K562 (cell line): ENCODE measurements around the gene HEY2. TPM values are rescaled to one million over a fixed set of nuclear protein-coding genes. Genes with fewer than 3 reads are reported as not detected.

Experiments used
- ATAC-seq: fragments of 200-7000 bp; cut with Tn5 transposase; 3 replicates; pipeline ENCODE4 v1.9.1; 2020; ENCODE audit warnings: moderate library complexity
- Bru-seq: library from RNA; stranded (reverse); fragments of 400-500 nt; gene quantifications from one replicate; lab custom pipeline; 2021; lab: Mats Ljungman, UMichigan
- BruChase-seq, 2 experiments: library from RNA; stranded (reverse); fragments of 400-500 nt; gene quantifications; one replicate each; lab custom pipeline; 2021; lab: Mats Ljungman, UMichigan
- BruUV-seq: library from RNA; stranded (reverse); fragments of 400-500 nt; replicated peaks from 2 replicates; lab custom pipeline; 2021; lab: Mats Ljungman, UMichigan
- CTCF ChIA-PET: fragments of 300-600 bp; formaldehyde crosslinking; extraction: SDS; loops from one replicate; lab custom pipeline; 2021; ENCODE audit warnings: low intra/inter-chr PET ratio; lab: Yijun Ruan, JAX
- POLR2A ChIA-PET: fragments of 300-600, 350-650 bp; sonication (Branson Sonifier 250); formaldehyde crosslinking; extraction: SDS; loops from one replicate; lab custom pipeline; 2021; ENCODE audit warnings: antibody characterized with exemption, inconsistent platforms; lab: Yijun Ruan, JAX
- DNase-seq, 4 experiments: peaks; one replicate each; pipeline versions ENCODE4 v3.0.0 to v3.0.0-alpha.2; 2011 to 2018; ENCODE audit warnings: low spot score in 3 of 4, mixed read lengths in 3 of 4; ENCODE audit errors: extremely low read depth in 1 of 4
- FAIRE-seq: peaks from 2 replicates; lab custom pipeline; 2011; peaks lifted over from hg19 to GRCh38; lab: Jason Lieb, UNC
- H2AFZ ChIP-seq: 2 replicates; pipeline ENCODE4 v1.6.0; 2011; ENCODE audit warnings: low read depth, low read length, control low read depth, inconsistent platforms
- H3K27ac ChIP-seq: fragments of 200-600 bp; 3 replicates; pipeline ENCODE4 v1.8.0; 2011; ENCODE audit warnings: low read depth, mild to moderate bottlenecking, control low read depth, inconsistent platforms, low read length, moderate library complexity, mixed read lengths; ENCODE audit errors: extremely low read depth
- H3K27me3 ChIP-seq, 2 experiments: fragments of 300-600 bp in 1 of 2; 2 replicates in 1 of 2; 3 replicates in 1 of 2; pipeline versions ENCODE4 v1.6.0 to v1.8.0; 2011; ENCODE audit warnings: inconsistent platforms in 2 of 2, low read length in 2 of 2, mild to moderate bottlenecking in 1 of 2, mixed read lengths in 1 of 2, moderate library complexity in 1 of 2; ENCODE audit not compliant: control insufficient read depth in 2 of 2, insufficient read depth in 2 of 2
- H3K36me3 ChIP-seq: fragments of 300-600 bp; 3 replicates; pipeline ENCODE4 v1.8.0; 2011; ENCODE audit warnings: mild to moderate bottlenecking, low read length, inconsistent platforms; ENCODE audit not compliant: control insufficient read depth, insufficient read depth
- H3K4me1 ChIP-seq, 2 experiments: fragments of 200-600 bp in 1 of 2; replicated peaks in 1 of 2; 2 replicates in 1 of 2; 3 replicates in 1 of 2; pipeline versions ENCODE4 v1.5.1 to v1.8.0; 2011; ENCODE audit warnings: inconsistent platforms in 2 of 2, low read length in 2 of 2, mild to moderate bottlenecking in 1 of 2, mixed read lengths in 1 of 2, moderate library complexity in 1 of 2; ENCODE audit not compliant: control insufficient read depth in 2 of 2, insufficient read depth in 2 of 2
- H3K4me2 ChIP-seq: 2 replicates; pipeline ENCODE4 v1.6.1; 2011; ENCODE audit warnings: low read length, control low read depth, inconsistent platforms, mixed read lengths; ENCODE audit not compliant: insufficient read depth
- H3K4me3 ChIP-seq: fragments of 200-600 bp; sonication (generic), shearing (Covaris generic); 2 replicates; pipeline ENCODE4 v1.5.1; 2016; ENCODE audit warnings: control low read depth, inconsistent platforms
- H3K79me2 ChIP-seq: fragments of 200-600 bp; 3 replicates; pipeline ENCODE4 v1.8.0; 2011; ENCODE audit warnings: low read length, inconsistent platforms; ENCODE audit not compliant: control insufficient read depth, insufficient read depth
- H3K9ac ChIP-seq, 2 experiments: 2 replicates each; pipeline versions ENCODE4 v1.6.0 to v1.6.1; 2011; ENCODE audit warnings: low read depth in 2 of 2, low read length in 2 of 2, control low read depth in 1 of 2, inconsistent platforms in 1 of 2, mild to moderate bottlenecking in 1 of 2, mixed read lengths in 1 of 2; ENCODE audit not compliant: insufficient read depth in 1 of 2
- H3K9me1 ChIP-seq: one replicate; pipeline ENCODE4 v1.6.0; 2011; ENCODE audit warnings: inconsistent platforms, mild to moderate bottlenecking, low read length, moderate library complexity; ENCODE audit not compliant: control insufficient read depth, insufficient read depth
- H3K9me3 ChIP-seq: replicated peaks from 2 replicates; pipeline ENCODE4 v1.5.1; 2011; ENCODE audit warnings: low read depth, low read length, inconsistent platforms; ENCODE audit not compliant: control insufficient read depth, insufficient read depth
- H4K20me1 ChIP-seq: replicated peaks from 2 replicates; pipeline ENCODE4 v1.6.1; 2011; ENCODE audit warnings: low read length, inconsistent platforms, mixed read lengths; ENCODE audit not compliant: control insufficient read depth, insufficient read depth
- CHD4 ChIP-seq: fragments of 200-600 bp; sonication (generic); IDR thresholded peaks from 3 replicates; pipeline ENCODE4 v1.6.1; 2012; ENCODE audit warnings: low read depth, mild to moderate bottlenecking, mixed read lengths, low read length, inconsistent platforms; ENCODE audit not compliant: insufficient read depth, insufficient replicate concordance, poor library complexity, severe bottlenecking
- DNMT1 ChIP-seq: fragments of 450-650 bp; IDR thresholded peaks from 2 replicates; pipeline ENCODE4 v1.6.1; 2016; ENCODE audit warnings: antibody characterized with exemption, mild to moderate bottlenecking
- ESRRA ChIP-seq: fragments of 450-650 bp; IDR thresholded peaks from 2 replicates; pipeline ENCODE4 v1.6.1; 2014; ENCODE audit warnings: low read depth, mild to moderate bottlenecking, moderate library complexity, borderline replicate concordance
- IFI16 ChIP-seq: fragments of 250-450 bp; sonication (Bioruptor Pico); IDR thresholded peaks from 2 replicates; pipeline ENCODE4 v2.1.2; 2022; ENCODE audit warnings: mild to moderate bottlenecking, inconsistent platforms
- ILK ChIP-seq: fragments of 450-650 bp; IDR thresholded peaks from 2 replicates; pipeline ENCODE4 v1.6.1; 2016; ENCODE audit warnings: missing genetic modification characterization, low read depth, mild to moderate bottlenecking, missing compliant biosample characterization, moderate library complexity, borderline replicate concordance
- MBD2 ChIP-seq: sonication (generic); IDR thresholded peaks from 2 replicates; pipeline ENCODE4 v1.6.1; 2016; ENCODE audit warnings: low read depth, borderline replicate concordance
- NFXL1 ChIP-seq: fragments of 450-650 bp; formaldehyde crosslinking; IDR thresholded peaks from 2 replicates; pipeline ENCODE4 v1.4.0; 2021; ENCODE audit warnings: mild to moderate bottlenecking
- POLR2AphosphoS2 ChIP-seq: IDR thresholded peaks from 2 replicates; pipeline ENCODE4 v1.6.1; 2012; ENCODE audit warnings: low read length, improper control_type of control experiment
- SMAD4 ChIP-seq: fragments of 250-450 bp; sonication (Bioruptor Pico); conservative IDR thresholded peaks from 2 replicates; pipeline ENCODE4 v1.8.0; 2021; ENCODE audit warnings: inconsistent platforms, mild to moderate bottlenecking, moderate library complexity
- TFAM ChIP-seq: fragments of 250-450 bp; sonication (Bioruptor Pico); conservative IDR thresholded peaks from 2 replicates; pipeline ENCODE4 v1.5.0; 2021; ENCODE audit warnings: mild to moderate bottlenecking, moderate library complexity
- WGBS: fragments of 100-300 bp; shearing (Covaris generic); methylation state at CpG from one replicate; pipeline ENCODE4 v1.1.6; 2016; ENCODE audit warnings: low coverage, mixed read lengths; ENCODE audit not compliant: insufficient coverage; ENCODE audit errors: missing lambda C conversion rate; 5-methylcytosine and 5-hydroxymethylcytosine counted together
- in situ Hi-C: fragments of 300-500 bp; cut with MboI; formaldehyde crosslinking; loops from 4 replicates; pipeline ENCODE4 v1.15.0; 2018; ENCODE audit warnings: inconsistent platforms, mixed read lengths
- intact Hi-C: fragments of 100-400 bp; cut with micrococcal nuclease; formaldehyde crosslinking; loops from 2 replicates; pipeline ENCODE4 v1.14.2; 2022
- long read RNA-seq, 3 experiments: library from polyadenylated mRNA in 2 of 3; library from RNA in 1 of 3; unstranded in 2 of 3; stranded (forward) in 1 of 3; transcript quantifications; one replicate each; pipeline ENCODE4 v2.0.0, GENCODE V29; 2019 to 2022
- polyA minus RNA-seq, 3 experiments: library from RNA; depleted of rRNA, polyadenylated mRNA; stranded (reverse); fragments of >200 nt; gene quantifications; 2 replicates each; pipeline ENCODE4 v1.2.3, GENCODE V29; 2011
- polyA plus RNA-seq, 8 experiments: library from polyadenylated mRNA; depleted of rRNA in 4 of 8; stranded (reverse) in 5 of 8; unstranded in 3 of 8; fragments of >200 nt; fragmentation: Nextera tagmentation in 2 of 8; fragmentation: Illumina TruSeq in 1 of 8; extraction: Ambion mirVana in 2 of 8; extraction: Trizol in 1 of 8; gene quantifications; 2 replicates each; pipeline versions ENCODE4 v1.2.1 to v1.2.3, GENCODE V29; 2011 to 2014; ENCODE audit warnings: inconsistent platforms in 1 of 8, missing spikeins in 1 of 8
- total RNA-seq, 7 experiments: library from RNA; depleted of rRNA in 6 of 7; stranded (reverse); fragments of >200 nt in 6 of 7; fragmentation: Illumina TruSeq in 2 of 7; extraction: Trizol in 2 of 7; gene quantifications; 2 replicates each; pipeline versions ENCODE4 v1.2.1 to v1.2.3, GENCODE V29; 2011 to 2021; ENCODE audit warnings: low replicate concordance in 1 of 7
- TF ChIP-seq, protein P1 (sequence below): fragments of 450-650 bp; IDR thresholded peaks from 2 replicates; pipeline ENCODE4 v1.6.1; 2018; ENCODE audit not compliant: partially characterized antibody
- TF ChIP-seq, protein P2 (sequence below): sonication (generic); formaldehyde crosslinking; IDR thresholded peaks from 2 replicates; pipeline ENCODE4 v1.8.0; 2022; ENCODE audit warnings: mild to moderate bottlenecking, low read depth, missing genetic modification reagents

HEY2 gene
- total RNA-seq (2011; cell fraction: chromatin; rRNA removed; ENCODE audit: low replicate concordance), result not detected in 2 replicates
- total RNA-seq (2011; cell fraction: nucleolus; rRNA removed), result not detected in 2 replicates
- not detected in 2 replicates for total RNA-seq (2011; cell fraction: nucleoplasm; rRNA removed)
- total RNA-seq (2014; rRNA removed) (not detected in 2 replicates), total RNA-seq (2014; rRNA removed; fragmentation: Illumina TruSeq; extraction: Trizol) (not detected in 2 replicates), total RNA-seq (2015; rRNA removed; fragmentation: Illumina TruSeq; extraction: Trizol) (not detected in 2 replicates), total RNA-seq (2021) (0.07 TPM in 1 of 2 replicates, not detected in the other), polyA plus RNA-seq (2011; rRNA removed) (0.03 and 0.07 TPM in 2 replicates), polyA plus RNA-seq (2014; fragmentation: Illumina TruSeq; extraction: Trizol) (0.04 and 0.12 TPM in 2 replicates), polyA plus RNA-seq (2014; fragmentation: Nextera tagmentation; extraction: Ambion mirVana) (under 1 TPM in 1 of 2 experiments, not detected in 1; 0.03 TPM), polyA plus RNA-seq (2014; rRNA removed) (0.07 TPM in 1 of 2 replicates, not detected in the other), polyA minus RNA-seq (2011; rRNA and poly(A)+ RNA removed) (not detected in 2 replicates), Bru-seq, nascent RNA (percentile 27 among the genes with signal in this experiment), BruChase-seq, experiment 1, labeled RNA remaining after a 2-hour chase (percentile 14 among the genes with signal in this experiment), BruChase-seq, experiment 2, labeled RNA remaining after a 6-hour chase (percentile 22 among the genes with signal in this experiment)
- 0.03 and 0.36 TPM in 2 replicates for polyA plus RNA-seq (2011; cell fraction: cytosol; rRNA removed)
- 0.04 and 0.31 TPM in 2 replicates for polyA plus RNA-seq (2011; cell fraction: nucleus; rRNA removed)
- 0.05 TPM in 1 of 2 replicates, not detected in the other for polyA plus RNA-seq (2012)
- 0.29 TPM in 1 of 2 replicates, not detected in the other for polyA minus RNA-seq (2011; cell fraction: cytosol; rRNA and poly(A)+ RNA removed)
- polyA minus RNA-seq (2011; cell fraction: nucleus; rRNA and poly(A)+ RNA removed), result not detected in 2 replicates
- long read RNA-seq, experiment 1, partial matches to known transcripts, result 1 of 2 reads
- long read RNA-seq, experiment 1, other reads (novel, unspliced or antisense), result 1 of 2 reads
- long read RNA-seq, experiment 2, result 0 reads
- long read RNA-seq, experiment 3, partial matches to known transcripts, result 0 of 1 reads
- long read RNA-seq, experiment 3, other reads (novel, unspliced or antisense), result 0 of 1 reads

DNA sequence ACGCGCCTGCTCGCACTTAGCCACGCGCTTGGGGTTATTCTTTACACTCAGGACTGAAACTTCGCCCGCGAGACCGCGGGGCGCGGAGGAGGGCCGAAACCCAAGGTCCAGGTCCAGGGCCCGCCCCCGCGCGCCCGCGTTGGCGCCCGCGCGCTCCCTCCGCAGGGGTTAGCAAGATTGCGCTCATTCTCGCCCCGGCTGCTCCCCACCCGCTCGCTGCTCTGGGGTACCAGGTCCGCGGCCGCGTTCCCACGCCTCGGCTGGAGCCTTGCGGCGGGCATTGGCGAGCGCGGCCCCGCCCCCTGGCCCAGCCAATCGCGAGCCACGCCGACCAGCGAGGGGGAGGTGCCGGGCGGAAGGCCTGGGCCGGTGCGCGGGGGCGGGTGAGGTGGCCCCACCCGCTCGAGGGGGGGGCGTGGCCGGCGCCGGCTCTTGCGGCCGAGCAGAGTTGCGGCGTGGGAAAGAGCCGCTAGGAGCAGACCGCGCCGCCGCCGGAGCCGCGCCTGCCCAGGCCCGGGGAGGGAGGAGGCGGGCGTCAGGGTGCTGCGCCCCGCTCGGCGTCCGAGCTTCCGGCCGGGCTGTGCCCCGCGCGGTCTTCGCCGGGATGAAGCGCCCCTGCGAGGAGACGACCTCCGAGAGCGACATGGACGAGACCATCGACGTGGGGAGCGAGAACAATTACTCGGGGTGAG, at the start of gene HEY2:
Gene HEY2 (plus strand): TSS at position 460 of the 692 bp plus-strand sequence. CDS start 145 bp downstream, at position 605.
- Histone ChIP-seq H2AFZ (peak within 1 kb of the TSS; percentile 91), H4K20me1 (no peaks in the 10 kb centered on the region), H3K9me3 (no peaks in the 10 kb centered on the region), H3K36me3 (no peaks in the 10 kb centered on the region), H3K4me1 (peaks cover 12 to 28% of the 10 kb centered on the region in 2 experiments; a peak in 4 of 5 replicates), H3K9me1 (no peaks in the 10 kb centered on the region), H3K4me3 (peak within 1 kb of the TSS; percentile 67), H3K9ac (peak within 1 kb of the TSS; percentile 37 to 88; a peak in 3 of 4 replicates), H3K27ac (no peak within 1 kb of the TSS), H3K4me2 (peak within 1 kb of the TSS; percentile 76), H3K79me2 (no peaks in the 10 kb centered on the region), H3K27me3 (peaks cover 41 to 55% of the 10 kb centered on the region in 2 experiments)
- DNase-seq (peak; percentile 94 to 99 (median 99)), FAIRE-seq (no peak), ATAC-seq (peak; percentile 95)
- BruUV-seq, result no TSS peak
- intact Hi-C loops, result no loop called here
- under 1% methylated on average over 55 of the region's 95 CpGs for WGBS
- CTCF ChIA-PET, result no interaction called here
- POLR2A ChIA-PET, result no interaction called here
- in situ Hi-C loops, result no loop called here
- TF ChIP-seq, protein P1, sequence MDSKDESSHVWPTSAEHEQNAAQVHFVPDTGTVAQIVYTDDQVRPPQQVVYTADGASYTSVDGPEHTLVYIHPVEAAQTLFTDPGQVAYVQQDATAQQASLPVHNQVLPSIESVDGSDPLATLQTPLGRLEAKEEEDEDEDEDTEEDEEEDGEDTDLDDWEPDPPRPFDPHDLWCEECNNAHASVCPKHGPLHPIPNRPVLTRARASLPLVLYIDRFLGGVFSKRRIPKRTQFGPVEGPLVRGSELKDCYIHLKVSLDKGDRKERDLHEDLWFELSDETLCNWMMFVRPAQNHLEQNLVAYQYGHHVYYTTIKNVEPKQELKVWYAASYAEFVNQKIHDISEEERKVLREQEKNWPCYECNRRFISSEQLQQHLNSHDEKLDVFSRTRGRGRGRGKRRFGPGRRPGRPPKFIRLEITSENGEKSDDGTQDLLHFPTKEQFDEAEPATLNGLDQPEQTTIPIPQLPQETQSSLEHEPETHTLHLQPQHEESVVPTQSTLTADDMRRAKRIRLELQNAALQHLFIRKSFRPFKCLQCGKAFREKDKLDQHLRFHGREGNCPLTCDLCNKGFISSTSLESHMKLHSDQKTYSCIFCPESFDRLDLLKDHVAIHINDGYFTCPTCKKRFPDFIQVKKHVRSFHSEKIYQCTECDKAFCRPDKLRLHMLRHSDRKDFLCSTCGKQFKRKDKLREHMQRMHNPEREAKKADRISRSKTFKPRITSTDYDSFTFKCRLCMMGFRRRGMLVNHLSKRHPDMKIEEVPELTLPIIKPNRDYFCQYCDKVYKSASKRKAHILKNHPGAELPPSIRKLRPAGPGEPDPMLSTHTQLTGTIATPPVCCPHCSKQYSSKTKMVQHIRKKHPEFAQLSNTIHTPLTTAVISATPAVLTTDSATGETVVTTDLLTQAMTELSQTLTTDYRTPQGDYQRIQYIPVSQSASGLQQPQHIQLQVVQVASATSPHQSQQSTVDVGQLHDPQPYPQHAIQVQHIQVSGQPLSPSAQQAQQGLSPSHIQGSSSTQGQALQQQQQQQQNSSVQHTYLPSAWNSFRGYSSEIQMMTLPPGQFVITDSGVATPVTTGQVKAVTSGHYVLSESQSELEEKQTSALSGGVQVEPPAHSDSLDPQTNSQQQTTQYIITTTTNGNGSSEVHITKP, result no peak
- TF ChIP-seq MBD2 (no peak), IFI16 (CRISPR knock-in tag) (no peak), SMAD4 (CRISPR knock-in tag) (peak; percentile 64; the same call in 1 of the 2 replicates), TFAM (no peak), NFXL1 (no peak), ESRRA (peak; percentile 57; the same call in 1 of the 2 replicates), CHD4 (no peak), DNMT1 (no peak), ILK (tag) (no peak), POLR2AphosphoS2 (no peak)
- TF ChIP-seq, protein P2, sequence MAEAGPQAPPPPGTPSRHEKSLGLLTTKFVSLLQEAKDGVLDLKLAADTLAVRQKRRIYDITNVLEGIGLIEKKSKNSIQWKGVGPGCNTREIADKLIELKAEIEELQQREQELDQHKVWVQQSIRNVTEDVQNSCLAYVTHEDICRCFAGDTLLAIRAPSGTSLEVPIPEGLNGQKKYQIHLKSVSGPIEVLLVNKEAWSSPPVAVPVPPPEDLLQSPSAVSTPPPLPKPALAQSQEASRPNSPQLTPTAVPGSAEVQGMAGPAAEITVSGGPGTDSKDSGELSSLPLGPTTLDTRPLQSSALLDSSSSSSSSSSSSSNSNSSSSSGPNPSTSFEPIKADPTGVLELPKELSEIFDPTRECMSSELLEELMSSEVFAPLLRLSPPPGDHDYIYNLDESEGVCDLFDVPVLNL (CRISPR knock-in tag), result no peak
